ENCODE results near the gene VDAC1.

DNA sequence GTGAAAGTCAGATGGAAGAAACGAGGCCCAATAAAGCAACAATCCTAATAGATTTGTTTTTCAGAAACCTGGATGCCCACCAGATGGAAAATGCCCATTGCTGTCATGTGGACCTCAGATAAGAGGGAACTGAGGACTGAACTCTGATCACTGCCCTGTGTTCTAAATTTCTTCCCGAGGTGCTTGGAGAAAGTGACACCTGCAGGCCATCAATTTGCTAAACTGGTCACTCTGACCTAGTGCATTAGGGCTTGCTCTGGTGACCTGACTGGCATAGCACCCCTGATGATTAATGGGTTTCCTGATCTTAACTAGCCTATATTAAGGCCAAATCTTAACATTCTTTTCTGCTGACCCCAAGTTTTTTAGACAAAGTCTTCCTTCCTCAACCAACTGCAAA is 32.4 kb upstream of the VDAC1 start:
- TF ChIP-seq, protein P1, sequence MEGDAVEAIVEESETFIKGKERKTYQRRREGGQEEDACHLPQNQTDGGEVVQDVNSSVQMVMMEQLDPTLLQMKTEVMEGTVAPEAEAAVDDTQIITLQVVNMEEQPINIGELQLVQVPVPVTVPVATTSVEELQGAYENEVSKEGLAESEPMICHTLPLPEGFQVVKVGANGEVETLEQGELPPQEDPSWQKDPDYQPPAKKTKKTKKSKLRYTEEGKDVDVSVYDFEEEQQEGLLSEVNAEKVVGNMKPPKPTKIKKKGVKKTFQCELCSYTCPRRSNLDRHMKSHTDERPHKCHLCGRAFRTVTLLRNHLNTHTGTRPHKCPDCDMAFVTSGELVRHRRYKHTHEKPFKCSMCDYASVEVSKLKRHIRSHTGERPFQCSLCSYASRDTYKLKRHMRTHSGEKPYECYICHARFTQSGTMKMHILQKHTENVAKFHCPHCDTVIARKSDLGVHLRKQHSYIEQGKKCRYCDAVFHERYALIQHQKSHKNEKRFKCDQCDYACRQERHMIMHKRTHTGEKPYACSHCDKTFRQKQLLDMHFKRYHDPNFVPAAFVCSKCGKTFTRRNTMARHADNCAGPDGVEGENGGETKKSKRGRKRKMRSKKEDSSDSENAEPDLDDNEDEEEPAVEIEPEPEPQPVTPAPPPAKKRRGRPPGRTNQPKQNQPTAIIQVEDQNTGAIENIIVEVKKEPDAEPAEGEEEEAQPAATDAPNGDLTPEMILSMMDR (IDR thresholded peaks at IDR 0.05), result no peak
- TF ChIP-seq EZH2 (IDR thresholded peaks at IDR 0.05; ENCODE audit: borderline replicate concordance, insufficient read depth, low read depth, low read length, poor library complexity, severe bottlenecking), result no peak
